ENCODE results near the gene PSG3. TPM values are rescaled to one million over a fixed set of nuclear protein-coding genes. Genes with fewer than 3 reads are reported as not detected.
"Not testable (repeated sequence)": the region's sequence is repeated elsewhere in the genome, so short reads cannot be mapped to it uniquely, and the experiment has no call there.

The PSG3 gene
- total RNA-seq = not detected

GRCh38 chr19:42740381-42740780 lies at the start of gene PSG3:
Gene PSG3 (minus strand): TSS chr19:42740481. CDS start chr19:42740384, 97 bp downstream.
- ATAC-seq (ENCODE audit: low read depth); POLR2A ChIA-PET; H3K36me3 Mint-ChIP-seq; H3K4me3 Mint-ChIP-seq; H3K27me3 Mint-ChIP-seq; H3K9me3 Mint-ChIP-seq; H3K27ac Mint-ChIP-seq; H3K4me1 Mint-ChIP-seq; DNase-seq: not testable (repeated sequence)

- H3K36me3 Mint-ChIP-seq; DNase-seq; H3K4me1 Mint-ChIP-seq; H3K27me3 Mint-ChIP-seq; H3K9me3 Mint-ChIP-seq; POLR2A ChIA-PET; H3K27ac Mint-ChIP-seq; H3K4me3 Mint-ChIP-seq; ATAC-seq (ENCODE audit: low read depth): not testable (repeated sequence)
Measured at GRCh38 chr19:42788766-42789165, 48.5 kb upstream of the PSG3 start.

- H3K36me3 Mint-ChIP-seq; H3K4me3 Mint-ChIP-seq; ATAC-seq (ENCODE audit: low read depth); DNase-seq; POLR2A ChIA-PET; H3K27ac Mint-ChIP-seq; H3K27me3 Mint-ChIP-seq; H3K9me3 Mint-ChIP-seq; H3K4me1 Mint-ChIP-seq: not testable (repeated sequence)
Measured at GRCh38 chr19:42787766-42788165, 47.5 kb upstream of the PSG3 start.

GRCh38 chr19:42776750-42777612 lies 36.7 kb upstream of the PSG3 start:
- H3K27ac Mint-ChIP-seq; H3K9me3 Mint-ChIP-seq; H3K4me1 Mint-ChIP-seq; POLR2A ChIA-PET; H3K36me3 Mint-ChIP-seq; H3K4me3 Mint-ChIP-seq; ATAC-seq (ENCODE audit: low read depth); DNase-seq: not testable (repeated sequence)
- peaks cover 15% of the 10 kb centered on the region for H3K27me3 Mint-ChIP-seq

- H3K4me3 Mint-ChIP-seq; H3K27me3 Mint-ChIP-seq; ATAC-seq (ENCODE audit: low read depth); POLR2A ChIA-PET; H3K9me3 Mint-ChIP-seq; H3K36me3 Mint-ChIP-seq; H3K4me1 Mint-ChIP-seq; DNase-seq; H3K27ac Mint-ChIP-seq: not testable (repeated sequence)
Measured at GRCh38 chr19:42774510-42775158, 34.4 kb upstream of the PSG3 start.

- H3K4me1 Mint-ChIP-seq; H3K4me3 Mint-ChIP-seq; H3K36me3 Mint-ChIP-seq; POLR2A ChIA-PET; DNase-seq; ATAC-seq (ENCODE audit: low read depth); H3K9me3 Mint-ChIP-seq; H3K27ac Mint-ChIP-seq; H3K27me3 Mint-ChIP-seq: not testable (repeated sequence)
Measured at GRCh38 chr19:42767319-42767718, 27.0 kb upstream of the PSG3 start.

GRCh38 chr19:42766871-42767270 lies 26.6 kb upstream of the PSG3 start:
- POLR2A ChIA-PET; DNase-seq; H3K4me3 Mint-ChIP-seq; H3K9me3 Mint-ChIP-seq; H3K36me3 Mint-ChIP-seq; H3K27ac Mint-ChIP-seq; ATAC-seq (ENCODE audit: low read depth); H3K27me3 Mint-ChIP-seq; H3K4me1 Mint-ChIP-seq: not testable (repeated sequence)

GRCh38 chr19:42764836-42765235 lies 24.6 kb upstream of the PSG3 start:
- Mint-ChIP-seq H3K36me3 (no peaks in the 10 kb centered on the region), H3K4me3 (no peak overlapping the region), H3K9me3 (no peaks in the 10 kb centered on the region), H3K4me1 (no peaks in the 10 kb centered on the region), H3K27me3 (no peaks in the 10 kb centered on the region), H3K27ac (no peak overlapping the region)
- no peak for ATAC-seq (ENCODE audit: low read depth)
- POLR2A ChIA-PET = no interaction called here
- no peak for DNase-seq

GRCh38 chr19:42762789-42763188 lies 22.5 kb upstream of the PSG3 start:
- Mint-ChIP-seq H3K27me3 (peaks cover 2% of the 10 kb centered on the region), H3K9me3 (no peaks in the 10 kb centered on the region), H3K27ac (no peak overlapping the region), H3K4me3 (no peak overlapping the region), H3K4me1 (no peaks in the 10 kb centered on the region), H3K36me3 (no peaks in the 10 kb centered on the region)
- DNase-seq (no peak), ATAC-seq (ENCODE audit: low read depth) (no peak)
- POLR2A ChIA-PET = no interaction called here

- H3K9me3 Mint-ChIP-seq; H3K36me3 Mint-ChIP-seq; DNase-seq; H3K27me3 Mint-ChIP-seq; H3K4me1 Mint-ChIP-seq; H3K27ac Mint-ChIP-seq; ATAC-seq (ENCODE audit: low read depth); POLR2A ChIA-PET; H3K4me3 Mint-ChIP-seq: not testable (repeated sequence)
Measured at GRCh38 chr19:42761924-42762295, 21.6 kb upstream of the PSG3 start.

GRCh38 chr19:42760954-42761923 lies 21.0 kb upstream of the PSG3 start:
- H3K4me1 Mint-ChIP-seq; H3K9me3 Mint-ChIP-seq; H3K27me3 Mint-ChIP-seq; H3K4me3 Mint-ChIP-seq; DNase-seq; ATAC-seq (ENCODE audit: low read depth); POLR2A ChIA-PET; H3K36me3 Mint-ChIP-seq; H3K27ac Mint-ChIP-seq: not testable (repeated sequence)

GRCh38 chr19:42758667-42759066 lies 18.4 kb upstream of the PSG3 start:
- H3K27ac Mint-ChIP-seq; H3K4me3 Mint-ChIP-seq; H3K4me1 Mint-ChIP-seq; H3K27me3 Mint-ChIP-seq; H3K36me3 Mint-ChIP-seq; DNase-seq; ATAC-seq (ENCODE audit: low read depth); POLR2A ChIA-PET; H3K9me3 Mint-ChIP-seq: not testable (repeated sequence)

- POLR2A ChIA-PET; H3K27me3 Mint-ChIP-seq; H3K27ac Mint-ChIP-seq; H3K36me3 Mint-ChIP-seq; ATAC-seq (ENCODE audit: low read depth); H3K9me3 Mint-ChIP-seq; H3K4me3 Mint-ChIP-seq; H3K4me1 Mint-ChIP-seq; DNase-seq: not testable (repeated sequence)
Measured at GRCh38 chr19:42752246-42752645, 12.0 kb upstream of the PSG3 start.

Measured in activated naive CD8-positive, alpha-beta T cell treated with anti-CD3 and anti-CD28 coated beads, Interleukin-2, amount 10 ng/mL, durations not matched to agents 7 days and 5 days (primary cell).